Measurements from ENCODE around the gene CROCC2. TPM values are rescaled to one million over a fixed set of nuclear protein-coding genes. Genes with fewer than 3 reads are reported as not detected.

The CROCC2 gene
- total RNA-seq, 1 experiment from 2014 or later: not detected

GRCh38 chr2:240966906-240967680 is 61.0 kb downstream of the CROCC2 start:
- no peaks in the 10 kb centered on the region for H3K9me3 ChIP-seq (ENCODE audit: control insufficient read depth in 1 of 2, insufficient read depth in 1 of 2, low read depth in 1 of 2, low read length in 2 of 2)
- H2AFZ ChIP-seq (ENCODE audit: low read depth, low read length, poor library complexity, severe bottlenecking): no peak overlapping the region
- no peaks in the 10 kb centered on the region for H3K9me2 ChIP-seq (ENCODE audit: insufficient read depth)
- intact Hi-C loops (cut with micrococcal nuclease): no loop called here
- RAD21 ChIA-PET (ENCODE audit: low non-redundant PET in 1 of 2, low total read pairs in 2 of 2, uncharacterized antibody in 2 of 2, unreplicated experiment in 2 of 2): no interaction called here
- no peaks in the 10 kb centered on the region for H4K20me1 ChIP-seq (ENCODE audit: insufficient read depth)
- no peak overlapping the region for H3K4me3 ChIP-seq (replicated peaks in 1 of 2; ENCODE audit: low read depth in 1 of 2, low read length in 2 of 2)
- H3K9ac ChIP-seq (ENCODE audit: low read length): no peak overlapping the region
- no peak overlapping the region for H3K4me2 ChIP-seq (ENCODE audit: low read length)
- no peaks in the 10 kb centered on the region for H3K79me2 ChIP-seq (ENCODE audit: insufficient read depth, low read length)
- no TSS peak for BruUV-seq (replicated peaks)
- CTCF ChIA-PET: no interaction called here
- no peaks in the 10 kb centered on the region for H3K36me3 ChIP-seq (ENCODE audit: control insufficient read depth in 1 of 2, insufficient read depth in 2 of 2, low read length in 2 of 2)
- DNase-seq (ENCODE audit: low read depth, low spot score) (no peak), ATAC-seq (no peak)
- POLR2A ChIA-PET: no interaction called here
- TF ChIP-seq ELF1 (IDR thresholded peaks at IDR 0.05; ENCODE audit: borderline replicate concordance, low read depth) (no peak), TCF7L2 (IDR thresholded peaks at IDR 0.05; ENCODE audit: borderline replicate concordance, extremely low read depth, insufficient read depth, insufficient read length) (no peak), POLR2A (IDR thresholded peaks at IDR 0.05; ENCODE audit: borderline replicate concordance, extremely low read depth, insufficient read depth, insufficient read length) (no peak), RAD21 (IDR thresholded peaks at IDR 0.05; ENCODE audit: low read depth) (no peak), POLR2AphosphoS5 (IDR thresholded peaks at IDR 0.05; ENCODE audit: low read depth, low read length) (no peak), SRF (IDR thresholded peaks at IDR 0.05; ENCODE audit: low read depth) (no peak)
- no peaks in the 10 kb centered on the region for H3K27me3 ChIP-seq (ENCODE audit: insufficient read depth, low read length)
- no peaks in the 10 kb centered on the region for H3K4me1 ChIP-seq (ENCODE audit: control insufficient read depth in 1 of 2, insufficient read depth in 2 of 2, low read length in 2 of 2)
- no peak overlapping the region for H3K27ac ChIP-seq (ENCODE audit: low read depth, low read length)

GRCh38 chr2:240967681-240968621 is 61.8 kb downstream of the CROCC2 start:
- CTCF ChIA-PET: no interaction called here
- RAD21 ChIA-PET (ENCODE audit: low non-redundant PET in 1 of 2, low total read pairs in 2 of 2, uncharacterized antibody in 2 of 2, unreplicated experiment in 2 of 2): no interaction called here
- Histone ChIP-seq H2AFZ (ENCODE audit: low read depth, low read length, poor library complexity, severe bottlenecking) (no peak overlapping the region), H3K9ac (ENCODE audit: low read length) (no peak overlapping the region), H3K9me2 (ENCODE audit: insufficient read depth) (no peaks in the 10 kb centered on the region), H3K4me2 (ENCODE audit: low read length) (no peak overlapping the region), H4K20me1 (ENCODE audit: insufficient read depth) (no peaks in the 10 kb centered on the region), H3K79me2 (ENCODE audit: insufficient read depth, low read length) (no peaks in the 10 kb centered on the region), H3K27ac (ENCODE audit: low read depth, low read length) (no peak overlapping the region), H3K27me3 (ENCODE audit: insufficient read depth, low read length) (no peaks in the 10 kb centered on the region), H3K4me3 (replicated peaks in 1 of 2; ENCODE audit: low read depth in 1 of 2, low read length in 2 of 2) (no peak overlapping the region), H3K36me3 (ENCODE audit: control insufficient read depth in 1 of 2, insufficient read depth in 2 of 2, low read length in 2 of 2) (no peaks in the 10 kb centered on the region), H3K9me3 (ENCODE audit: control insufficient read depth in 1 of 2, insufficient read depth in 1 of 2, low read depth in 1 of 2, low read length in 2 of 2) (no peaks in the 10 kb centered on the region), H3K4me1 (ENCODE audit: control insufficient read depth in 1 of 2, insufficient read depth in 2 of 2, low read length in 2 of 2) (no peaks in the 10 kb centered on the region)
- POLR2A ChIA-PET: no interaction called here
- no TSS peak for BruUV-seq (replicated peaks)
- ATAC-seq: no peak
- intact Hi-C loops (cut with micrococcal nuclease): no loop called here
- DNase-seq (ENCODE audit: low read depth, low spot score): no peak
- TF ChIP-seq TCF7L2 (IDR thresholded peaks at IDR 0.05; ENCODE audit: borderline replicate concordance, extremely low read depth, insufficient read depth, insufficient read length) (no peak), EZH2 (IDR thresholded peaks at IDR 0.05) (no peak), FOSL1 (IDR thresholded peaks at IDR 0.05; ENCODE audit: low read depth) (no peak), ATF3 (IDR thresholded peaks at IDR 0.05) (no peak), MAX (IDR thresholded peaks at IDR 0.05) (no peak), ELF1 (IDR thresholded peaks at IDR 0.05; ENCODE audit: borderline replicate concordance, low read depth) (no peak), REST (IDR thresholded peaks at IDR 0.05; ENCODE audit: low read depth) (no peak), JUND (IDR thresholded peaks at IDR 0.05) (no peak), POLR2AphosphoS5 (IDR thresholded peaks at IDR 0.05; ENCODE audit: low read depth, low read length) (no peak), POLR2A (IDR thresholded peaks at IDR 0.05; ENCODE audit: borderline replicate concordance, extremely low read depth, insufficient read depth, insufficient read length) (no peak)
